SK-N-SH (cell line): ENCODE data around the gene UNC45A. TPM values are rescaled to one million over a fixed set of nuclear protein-coding genes. Genes with fewer than 3 reads are reported as not detected.

ENCODE experiments used
- CTCF ChIA-PET: fragments of 300-600, 350-600 bp; formaldehyde crosslinking; extraction: SDS; loops from one replicate; lab custom pipeline; 2021; lab: Yijun Ruan, JAX
- POLR2A ChIA-PET: fragments of 350-600 bp; sonication (Branson Sonifier 250); formaldehyde crosslinking; extraction: SDS; loops from one replicate; lab custom pipeline; 2020; ENCODE audit warnings: antibody characterized with exemption, inconsistent platforms; lab: Yijun Ruan, JAX
- DNase-seq: peaks from one replicate; pipeline ENCODE4 v3.0.0; 2012
- H2AFZ ChIP-seq: fragments of 200-600 bp; sonication (generic); 2 replicates; pipeline ENCODE4 v1.8.1; 2016; ENCODE audit warnings: antibody characterized with exemption, mild to moderate bottlenecking, low read depth
- H3F3A ChIP-seq: fragments of 200-600 bp; sonication (generic); replicated peaks from 2 replicates; pipeline ENCODE3; 2016; ENCODE audit warnings: antibody characterized with exemption, mild to moderate bottlenecking; ENCODE audit not compliant: insufficient read depth
- H3K27ac ChIP-seq, 2 experiments: fragments of 200-500 bp in 1 of 2; fragments of 200-600 bp in 1 of 2; sonication (Bioruptor generic) in 1 of 2; sonication (generic), shearing (Covaris generic) in 1 of 2; 2 replicates each; pipeline versions ENCODE4 v1.5.1 to v1.6.1; 2014 to 2016; ENCODE audit warnings: low read depth in 2 of 2, inconsistent platforms in 1 of 2, low read length in 1 of 2, mild to moderate bottlenecking in 1 of 2, mixed read lengths in 1 of 2
- H3K27me3 ChIP-seq: fragments of 200-600 bp; sonication (generic), shearing (Covaris generic); 2 replicates; pipeline ENCODE4 v1.6.1; 2016; ENCODE audit warnings: mixed run types; ENCODE audit not compliant: insufficient read depth
- H3K36me3 ChIP-seq, 2 experiments: fragments of 200-500 bp in 1 of 2; fragments of 200-600 bp in 1 of 2; sonication (Bioruptor generic) in 1 of 2; sonication (generic) in 1 of 2; replicated peaks in 1 of 2; 2 replicates each; pipeline versions ENCODE3 to v1.5.1; 2014 to 2016; ENCODE audit warnings: low read length in 1 of 2, mild to moderate bottlenecking in 1 of 2; ENCODE audit not compliant: insufficient read depth in 2 of 2, control insufficient read depth in 1 of 2
- H3K4me1 ChIP-seq, 2 experiments: fragments of 200-500 bp in 1 of 2; fragments of 200-600 bp in 1 of 2; sonication (Bioruptor generic) in 1 of 2; sonication (generic), shearing (Covaris generic) in 1 of 2; 2 replicates each; pipeline versions ENCODE4 v1.5.1 to v1.6.1; 2014 to 2016; ENCODE audit warnings: low read depth in 1 of 2, low read length in 1 of 2, mixed run types in 1 of 2; ENCODE audit not compliant: insufficient read depth in 2 of 2, control insufficient read depth in 1 of 2
- H3K4me2 ChIP-seq: fragments of 200-600 bp; sonication (generic), shearing (Covaris generic); 2 replicates; pipeline ENCODE4 v1.6.1; 2017; ENCODE audit warnings: mixed run types
- H3K4me3 ChIP-seq, 2 experiments: fragments of 200-500 bp in 1 of 2; fragments of 200-600 bp in 1 of 2; sonication (Bioruptor generic) in 1 of 2; sonication (generic), shearing (Covaris generic) in 1 of 2; 2 replicates each; pipeline versions ENCODE4 v1.5.1 to v1.8.1; 2014 to 2016; ENCODE audit warnings: low read depth in 2 of 2, inconsistent platforms in 1 of 2, low read length in 1 of 2, mild to moderate bottlenecking in 1 of 2, mixed read lengths in 1 of 2, moderate library complexity in 1 of 2
- H3K79me2 ChIP-seq: fragments of 200-600 bp; sonication (generic); 2 replicates; pipeline ENCODE4 v1.8.1; 2017; ENCODE audit warnings: mild to moderate bottlenecking; ENCODE audit not compliant: insufficient read depth
- H3K9ac ChIP-seq: fragments of 200-600 bp; sonication (generic); 2 replicates; pipeline ENCODE4 v1.6.1; 2017; ENCODE audit warnings: mixed run types
- H3K9me2 ChIP-seq: fragments of 200-600 bp; sonication (generic); 2 replicates; pipeline ENCODE4 v1.6.1; 2017; ENCODE audit warnings: mixed run types
- H3K9me3 ChIP-seq: fragments of 200-600 bp; sonication (generic); 2 replicates; pipeline ENCODE4 v1.6.1; 2017; ENCODE audit warnings: mixed run types, mild to moderate bottlenecking, moderate library complexity
- H4K20me1 ChIP-seq: fragments of 200-600 bp; sonication (generic); 2 replicates; pipeline ENCODE4 v1.6.1; 2017; ENCODE audit warnings: mild to moderate bottlenecking, mixed run types; ENCODE audit not compliant: insufficient read depth
- EZH2phosphoT487 ChIP-seq: fragments of 200-600 bp; sonication (generic); IDR thresholded peaks from 2 replicates; pipeline ENCODE4 v1.6.1; 2017; ENCODE audit warnings: low read depth, mixed run types, mild to moderate bottlenecking, antibody characterized with exemption, moderate library complexity, borderline replicate concordance
- FOXM1 ChIP-seq: IDR thresholded peaks from 2 replicates; pipeline ENCODE4 v1.4.0; 2012; ENCODE audit warnings: low read depth, mild to moderate bottlenecking
- GABPA ChIP-seq: IDR thresholded peaks from 2 replicates; pipeline ENCODE4 v1.4.0; 2012; ENCODE audit warnings: low read depth, mild to moderate bottlenecking
- IRF3 ChIP-seq: fragments of 150-350 bp; IDR thresholded peaks from 2 replicates; pipeline ENCODE4 v1.6.1; 2016; ENCODE audit warnings: mild to moderate bottlenecking, low read depth, low read length
- MEF2A ChIP-seq: IDR thresholded peaks from 2 replicates; pipeline ENCODE4 v1.4.0; 2012; ENCODE audit warnings: low read depth, borderline replicate concordance
- MXI1 ChIP-seq: IDR thresholded peaks from 2 replicates; pipeline ENCODE4 v1.6.1; 2012; ENCODE audit warnings: mild to moderate bottlenecking, low read depth, low read length, improper control_type of control experiment
- NFIC ChIP-seq: IDR thresholded peaks from 2 replicates; pipeline ENCODE4 v1.4.0; 2012; ENCODE audit warnings: borderline replicate concordance
- PBX3 ChIP-seq: IDR thresholded peaks from 2 replicates; pipeline ENCODE4; 2012
- POLR2AphosphoS5 ChIP-seq: IDR thresholded peaks from 2 replicates; pipeline ENCODE4 v1.6.1; 2012; ENCODE audit warnings: low read depth, low read length
- RAD21 ChIP-seq: IDR thresholded peaks from 2 replicates; pipeline ENCODE4 v1.6.1; 2012; ENCODE audit warnings: mild to moderate bottlenecking, low read length
- RCOR1 ChIP-seq: fragments of 150-350 bp; IDR thresholded peaks from 2 replicates; pipeline ENCODE4 v1.6.1; 2017; ENCODE audit warnings: antibody characterized with exemption, low read length
- RXRA ChIP-seq: IDR thresholded peaks from 2 replicates; pipeline ENCODE4 v1.4.0; 2012; ENCODE audit warnings: low read depth, mild to moderate bottlenecking, borderline replicate concordance
- SMC3 ChIP-seq: IDR thresholded peaks from 2 replicates; pipeline ENCODE4 v1.6.1; 2012; ENCODE audit warnings: low read depth, low read length, improper control_type of control experiment
- TAF1 ChIP-seq: IDR thresholded peaks from 2 replicates; pipeline ENCODE4 v1.6.1; 2012; ENCODE audit warnings: low read depth, mild to moderate bottlenecking, low read length, moderate library complexity, borderline replicate concordance
- USF2 ChIP-seq: fragments of 150-350 bp; IDR thresholded peaks from 2 replicates; pipeline ENCODE4 v1.6.1; 2017; ENCODE audit warnings: antibody characterized with exemption, low read length, low read depth, borderline replicate concordance
- YY1 ChIP-seq: IDR thresholded peaks from 2 replicates; pipeline ENCODE4 v1.4.0; 2012; ENCODE audit warnings: low read depth, mild to moderate bottlenecking
- ZBTB33 ChIP-seq: IDR thresholded peaks from 2 replicates; pipeline ENCODE4 v1.4.0; 2012; ENCODE audit warnings: low read depth, borderline replicate concordance
- WGBS: methylation state at CpG from one replicate; pipeline ENCODE4 v1.1.6; 2017; ENCODE audit warnings: low lambda C conversion rate; 5-methylcytosine and 5-hydroxymethylcytosine counted together
- polyA plus RNA-seq, 3 experiments: library from polyadenylated mRNA; depleted of rRNA; stranded (reverse); fragments of >200 nt; gene quantifications; 2 replicates each; pipeline ENCODE4 v1.2.3, GENCODE V29; 2012

UNC45A gene
- polyA plus RNA-seq, 1 of the 3 experiments (the other 2 are of a cell fraction) = 85.1 TPM

- TF ChIP-seq MEF2A = no peak
- no peak for TF ChIP-seq ZBTB33
- peak; percentile 74 for TF ChIP-seq YY1
- no peak for TF ChIP-seq RXRA
- TF ChIP-seq, all 33 proteins: peak for 8
These were observed 21.4 kb downstream of the UNC45A start (continued) for GRCh38 chr15:90956274-90957030.

GRCh38 chr15:90957031-90957790 is 22.1 kb downstream of the UNC45A start:
- Histone ChIP-seq H3K27me3 (no peaks in the 10 kb centered on the region), H3K9me2 (no peaks in the 10 kb centered on the region), H3K4me3 (peak overlapping the region; percentile 76 to 81), H3F3A (peaks cover 8% of the 10 kb centered on the region), H4K20me1 (no peaks in the 10 kb centered on the region), H3K9ac (peak overlapping the region; percentile 94), H3K79me2 (peaks cover 30% of the 10 kb centered on the region), H3K36me3 (peaks cover under 1 to 35% of the 10 kb centered on the region in 2 experiments), H3K27ac (peak overlapping the region in 1 of 2 experiments; percentile 48; a peak in 2 of 4 replicates), H2AFZ (peak overlapping the region; percentile 74; the same call in 1 of the 2 replicates), H3K4me1 (peaks cover 0 to 23% of the 10 kb centered on the region in 2 experiments; a peak in 1 of 4 replicates), H3K9me3 (no peaks in the 10 kb centered on the region), H3K4me2 (peak overlapping the region; percentile 86)
- POLR2A ChIA-PET = interaction anchor here (0.8 to 2.5 kb wide), 11 partner anchors 11 to 280 kb away, joined by 3 to 12 read pairs (median 4); partner anchors contain the start of genes HDDC3, PRC1, UNC45A and VPS33B
- WGBS = 42% methylated on average over 40 of the region's 63 CpGs
- no peak for TF ChIP-seq SMC3
- TF ChIP-seq MXI1 = peak; percentile 9; the same call in 1 of the 2 replicates
- TF ChIP-seq POLR2AphosphoS5 = no peak
- DNase-seq = peak; percentile 77
- CTCF ChIA-PET = interaction anchor here (0.6 to 10.8 kb wide), 55 partner anchors 10 to 1155 kb away, joined by 3 to 186 read pairs (median 5); partner anchors contain the start of genes HDDC3, MAN2A2, PRC1 and UNC45A

GRCh38 chr15:90957791-90958190 is 22.7 kb downstream of the UNC45A start:
- H3K27me3 ChIP-seq = no peaks in the 10 kb centered on the region
- peaks cover 8% of the 10 kb centered on the region for H3F3A ChIP-seq
- no peak overlapping the region; the same call in 1 of the 2 replicates for H3K9ac ChIP-seq
- peak overlapping the region in 1 of 2 experiments; percentile 76; a peak in 1 of 4 replicates for H3K4me3 ChIP-seq
- peak overlapping the region in 1 of 2 experiments; percentile 2; a peak in 1 of 4 replicates for H3K27ac ChIP-seq
- peaks cover 30% of the 10 kb centered on the region for H3K79me2 ChIP-seq
- no peaks in the 10 kb centered on the region for H4K20me1 ChIP-seq
- no peak overlapping the region for H2AFZ ChIP-seq
- H3K4me1 ChIP-seq = peaks cover 0 to 23% of the 10 kb centered on the region in 2 experiments; a peak in 1 of 4 replicates
- no peaks in the 10 kb centered on the region for H3K9me2 ChIP-seq
- 94% methylated on average over 6 of the region's 6 CpGs for WGBS
- H3K9me3 ChIP-seq = no peaks in the 10 kb centered on the region
- H3K36me3 ChIP-seq = peaks cover 6 to 35% of the 10 kb centered on the region in 2 experiments
- POLR2A ChIA-PET = interaction anchor here (1.0 to 2.5 kb wide), 5 partner anchors 11 to 61 kb away, joined by 3 to 12 read pairs (median 3); partner anchors contain the start of genes HDDC3, PRC1 and UNC45A
- H3K4me2 ChIP-seq = peak overlapping the region; percentile 86
- DNase-seq = peak; percentile 42
- CTCF ChIA-PET = interaction anchor here (0.8 to 10.8 kb wide), 23 partner anchors 11 to 315 kb away, joined by 3 to 186 read pairs (median 16); partner anchors contain the start of genes HDDC3, PRC1, UNC45A and VPS33B
- TF ChIP-seq GABPA (no peak), EZH2phosphoT487 (no peak), IRF3 (no peak), FOXM1 (no peak), RAD21 (no peak), TAF1 (no peak), USF2 (no peak), NFIC (no peak), PBX3 (no peak), RCOR1 (no peak)
